HG03565 (cell line): ENCODE data around the gene PGLYRP4.
"Not testable (repeated sequence)": the region's sequence is repeated elsewhere in the genome, so short reads cannot be mapped to it uniquely, and the experiment has no call there.

Source experiments
- ATAC-seq: cut with Tn5 transposase; IDR thresholded peaks from one replicate; pipeline ENCODE4 v1.9.1; 2021; ENCODE audit warnings: mild to moderate bottlenecking, moderate library complexity; ENCODE audit not compliant: unreplicated experiment

PGLYRP4 gene

GRCh38 chr1:153341431-153341934 lies 7.2 kb downstream of the PGLYRP4 start:
- ATAC-seq: no peak

- ATAC-seq: no peak
Observed at GRCh38 chr1:153340356-153340755, 8.3 kb downstream of the PGLYRP4 start.

- no peak for ATAC-seq
Observed at GRCh38 chr1:153339802-153340201, 8.8 kb downstream of the PGLYRP4 start.

GRCh38 chr1:153337980-153338853 lies 10.4 kb downstream of the PGLYRP4 start:
- ATAC-seq: no peak

- no peak for ATAC-seq
Observed at GRCh38 chr1:153336650-153337049, 12.0 kb downstream of the PGLYRP4 start.

GRCh38 chr1:153333902-153334301 lies 14.7 kb downstream of the PGLYRP4 start:
- ATAC-seq: no peak

GRCh38 chr1:153324912-153325311 lies 23.7 kb downstream of the PGLYRP4 start:
- ATAC-seq: no peak

- no peak for ATAC-seq
Observed at GRCh38 chr1:153322568-153322967, 26.1 kb downstream of the PGLYRP4 start.

- not testable (repeated sequence) for ATAC-seq
Observed at GRCh38 chr1:153318145-153318544, 30.5 kb downstream of the PGLYRP4 start.

- not testable (repeated sequence) for ATAC-seq
Observed at GRCh38 chr1:153316013-153316412, 32.6 kb downstream of the PGLYRP4 start.

GRCh38 chr1:153314388-153314787 lies 34.3 kb downstream of the PGLYRP4 start:
- not testable (repeated sequence) for ATAC-seq

GRCh38 chr1:153313288-153313687 lies 35.4 kb downstream of the PGLYRP4 start:
- no peak for ATAC-seq

- no peak for ATAC-seq
Observed at GRCh38 chr1:153312570-153313186, 36.0 kb downstream of the PGLYRP4 start, which contains the start of gene PGLYRP3. PGLYRP3 (minus strand) TSS chr1:153312952; CDS start chr1:153310665, 2,287 bp downstream.

- ATAC-seq: no peak
Observed at GRCh38 chr1:153310526-153310925, 38.1 kb downstream of the PGLYRP4 start.

GRCh38 chr1:153309441-153309840 lies 39.2 kb downstream of the PGLYRP4 start:
- no peak for ATAC-seq

- no peak for ATAC-seq
Observed at GRCh38 chr1:153308540-153308939, 40.1 kb downstream of the PGLYRP4 start.

GRCh38 chr1:153307221-153307600 lies 41.4 kb downstream of the PGLYRP4 start:
- no peak for ATAC-seq

- ATAC-seq: no peak
Observed at GRCh38 chr1:153306303-153307220, 42.1 kb downstream of the PGLYRP4 start.

- ATAC-seq: no peak
Observed at GRCh38 chr1:153305682-153306081, 43.0 kb downstream of the PGLYRP4 start.

- ATAC-seq: no peak
Observed at GRCh38 chr1:153302308-153302707, 46.3 kb downstream of the PGLYRP4 start.

- no peak for ATAC-seq
Observed at GRCh38 chr1:153293851-153294250, 54.8 kb downstream of the PGLYRP4 start.
